ENCODE results near the gene PRKAB1. TPM values are rescaled to one million over a fixed set of nuclear protein-coding genes. Genes with fewer than 3 reads are reported as not detected.
"Not testable (repeated sequence)": the region's sequence is repeated elsewhere in the genome, so short reads cannot be mapped to it uniquely, and the experiment has no call there.

Gene PRKAB1
- total and polyA plus RNA-seq, 2 experiments from 2014 or later = 16.3 to 31.0 TPM

DNA sequence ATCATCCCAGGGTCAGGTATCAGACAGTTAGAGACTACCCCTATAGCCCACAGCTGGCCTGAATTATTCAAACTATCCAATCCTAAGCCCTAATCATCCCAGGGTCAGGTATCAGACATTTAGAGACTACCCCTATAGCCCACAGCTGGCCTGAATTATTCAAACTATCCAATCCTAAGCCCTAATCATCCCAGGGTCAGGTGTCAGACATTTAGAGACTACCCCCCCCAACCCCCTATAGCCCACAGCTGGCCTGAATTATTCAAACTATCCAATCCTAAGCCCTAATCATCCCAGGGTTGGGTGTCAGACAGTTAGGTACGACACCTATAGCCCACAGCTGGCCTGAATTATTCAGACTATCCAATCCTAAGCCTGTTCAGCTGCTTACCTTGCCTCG is 10.9 kb upstream of the PRKAB1 start:
- H3K27ac ChIP-seq (ENCODE audit: low read depth); DNase-seq (ENCODE audit: low spot score); H4K20me1 ChIP-seq (replicated peaks; ENCODE audit: insufficient read depth); H3F3A ChIP-seq (replicated peaks; ENCODE audit: low read depth); H3K27me3 Mint-ChIP-seq (ENCODE audit: insufficient read depth, low read depth, poor library complexity); H3K36me3 Mint-ChIP-seq (ENCODE audit: low read depth); H3K4me3 ChIP-seq; H3K4me1 ChIP-seq (ENCODE audit: insufficient read depth); H3K4me2 ChIP-seq; H3K27ac Mint-ChIP-seq; H3K9me2 ChIP-seq (ENCODE audit: insufficient read depth); ATAC-seq; H3K4me1 Mint-ChIP-seq; H3K79me2 ChIP-seq (replicated peaks; ENCODE audit: insufficient read depth); H3K36me3 ChIP-seq (ENCODE audit: insufficient read depth); H2AFZ ChIP-seq; H3K4me3 Mint-ChIP-seq; H3K27me3 ChIP-seq (ENCODE audit: insufficient read depth): not testable (repeated sequence)
- H3K9me3 Mint-ChIP-seq = peaks cover 29% of the 10 kb centered on the region

DNA sequence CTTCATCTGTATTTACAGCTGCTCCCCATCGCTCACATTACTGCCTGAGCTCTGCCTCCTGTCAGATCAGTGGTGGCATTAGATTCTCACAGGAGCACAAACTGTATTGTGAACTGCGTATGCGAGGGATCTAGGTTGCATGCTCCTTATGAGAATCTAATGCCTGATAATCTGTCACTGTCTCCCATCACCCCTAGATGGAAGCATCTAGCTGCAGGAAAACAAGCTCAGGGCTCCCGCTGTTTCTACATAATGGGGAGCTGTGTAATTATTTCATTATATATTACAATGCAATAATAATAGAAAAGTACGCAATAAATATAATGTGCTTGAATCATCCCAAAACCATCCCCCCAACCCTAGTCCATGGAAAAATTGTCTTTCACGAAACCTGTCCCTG is 9.8 kb upstream of the PRKAB1 start:
- H3K27me3 Mint-ChIP-seq (ENCODE audit: insufficient read depth, low read depth, poor library complexity); H3K4me3 ChIP-seq; H3K27ac ChIP-seq (ENCODE audit: low read depth); H3K27me3 ChIP-seq (ENCODE audit: insufficient read depth); H3K36me3 ChIP-seq (ENCODE audit: insufficient read depth); H3K27ac Mint-ChIP-seq; H3K9me2 ChIP-seq (ENCODE audit: insufficient read depth); H2AFZ ChIP-seq; H3K4me1 ChIP-seq (ENCODE audit: insufficient read depth); H3F3A ChIP-seq (replicated peaks; ENCODE audit: low read depth); H4K20me1 ChIP-seq (replicated peaks; ENCODE audit: insufficient read depth); DNase-seq (ENCODE audit: low spot score); H3K4me2 ChIP-seq; H3K36me3 Mint-ChIP-seq (ENCODE audit: low read depth); H3K4me3 Mint-ChIP-seq; ATAC-seq; H3K79me2 ChIP-seq (replicated peaks; ENCODE audit: insufficient read depth); H3K4me1 Mint-ChIP-seq: not testable (repeated sequence)
- peaks cover 18% of the 10 kb centered on the region for H3K9me3 Mint-ChIP-seq
- TF ChIP-seq, protein P1, sequence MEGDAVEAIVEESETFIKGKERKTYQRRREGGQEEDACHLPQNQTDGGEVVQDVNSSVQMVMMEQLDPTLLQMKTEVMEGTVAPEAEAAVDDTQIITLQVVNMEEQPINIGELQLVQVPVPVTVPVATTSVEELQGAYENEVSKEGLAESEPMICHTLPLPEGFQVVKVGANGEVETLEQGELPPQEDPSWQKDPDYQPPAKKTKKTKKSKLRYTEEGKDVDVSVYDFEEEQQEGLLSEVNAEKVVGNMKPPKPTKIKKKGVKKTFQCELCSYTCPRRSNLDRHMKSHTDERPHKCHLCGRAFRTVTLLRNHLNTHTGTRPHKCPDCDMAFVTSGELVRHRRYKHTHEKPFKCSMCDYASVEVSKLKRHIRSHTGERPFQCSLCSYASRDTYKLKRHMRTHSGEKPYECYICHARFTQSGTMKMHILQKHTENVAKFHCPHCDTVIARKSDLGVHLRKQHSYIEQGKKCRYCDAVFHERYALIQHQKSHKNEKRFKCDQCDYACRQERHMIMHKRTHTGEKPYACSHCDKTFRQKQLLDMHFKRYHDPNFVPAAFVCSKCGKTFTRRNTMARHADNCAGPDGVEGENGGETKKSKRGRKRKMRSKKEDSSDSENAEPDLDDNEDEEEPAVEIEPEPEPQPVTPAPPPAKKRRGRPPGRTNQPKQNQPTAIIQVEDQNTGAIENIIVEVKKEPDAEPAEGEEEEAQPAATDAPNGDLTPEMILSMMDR (conservative IDR thresholded peaks at IDR 0.05; ENCODE audit: low read depth in 2 of 2) = peak in 1 of 2 experiments; percentile 21; a peak in 2 of 4 replicates

DNA sequence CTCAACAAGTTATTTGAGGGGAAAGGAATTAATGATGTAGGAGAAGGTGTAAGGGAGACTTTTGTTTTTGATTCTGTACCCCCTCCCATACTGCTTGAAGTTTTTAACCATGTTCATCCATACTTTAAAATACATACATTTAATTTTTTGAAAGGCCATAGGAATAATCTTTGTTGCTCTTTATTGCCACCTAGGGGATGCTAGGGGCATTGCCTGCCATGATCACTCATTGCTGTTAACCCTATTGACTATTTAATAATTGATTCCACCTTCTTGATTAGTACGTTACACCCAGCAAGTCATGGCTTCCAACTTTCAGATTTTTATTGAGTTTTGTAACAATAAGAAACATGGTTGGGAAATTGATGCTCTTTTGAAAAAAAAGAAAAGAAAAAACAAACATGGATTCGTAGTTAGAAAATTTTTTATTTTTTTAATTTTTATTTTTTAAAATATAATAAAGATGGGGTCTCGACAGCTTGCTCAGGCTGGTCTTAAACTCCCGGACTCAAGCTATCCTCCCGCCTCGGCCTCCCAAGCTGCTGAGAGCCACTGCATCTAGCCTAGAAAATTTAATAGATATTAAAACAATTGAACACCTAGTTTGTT is 8.5 kb upstream of the PRKAB1 start:
- no peak overlapping the region for H3K4me3 ChIP-seq
- Mint-ChIP-seq H3K4me3 (no peak overlapping the region), H3K27ac (no peak overlapping the region), H3K27me3 (ENCODE audit: insufficient read depth, low read depth, poor library complexity) (no peaks in the 10 kb centered on the region), H3K4me1 (no peaks in the 10 kb centered on the region), H3K36me3 (ENCODE audit: low read depth) (no peaks in the 10 kb centered on the region), H3K9me3 (peaks cover 6% of the 10 kb centered on the region; the same call in 2 of the 3 replicates)
- ATAC-seq (no peak), DNase-seq (ENCODE audit: low spot score) (peak; percentile 47)
- no peaks in the 10 kb centered on the region for H3K36me3 ChIP-seq (ENCODE audit: insufficient read depth)
- no peaks in the 10 kb centered on the region for H3F3A ChIP-seq (replicated peaks; ENCODE audit: low read depth)
- no peak overlapping the region for H3K4me2 ChIP-seq
- no peak overlapping the region for H2AFZ ChIP-seq
- H3K27me3 ChIP-seq (ENCODE audit: insufficient read depth) = no peaks in the 10 kb centered on the region
- no peaks in the 10 kb centered on the region for H3K79me2 ChIP-seq (replicated peaks; ENCODE audit: insufficient read depth)
- H3K4me1 ChIP-seq (ENCODE audit: insufficient read depth) = no peaks in the 10 kb centered on the region
- no peaks in the 10 kb centered on the region for H4K20me1 ChIP-seq (replicated peaks; ENCODE audit: insufficient read depth)
- TF ChIP-seq, protein P2, sequence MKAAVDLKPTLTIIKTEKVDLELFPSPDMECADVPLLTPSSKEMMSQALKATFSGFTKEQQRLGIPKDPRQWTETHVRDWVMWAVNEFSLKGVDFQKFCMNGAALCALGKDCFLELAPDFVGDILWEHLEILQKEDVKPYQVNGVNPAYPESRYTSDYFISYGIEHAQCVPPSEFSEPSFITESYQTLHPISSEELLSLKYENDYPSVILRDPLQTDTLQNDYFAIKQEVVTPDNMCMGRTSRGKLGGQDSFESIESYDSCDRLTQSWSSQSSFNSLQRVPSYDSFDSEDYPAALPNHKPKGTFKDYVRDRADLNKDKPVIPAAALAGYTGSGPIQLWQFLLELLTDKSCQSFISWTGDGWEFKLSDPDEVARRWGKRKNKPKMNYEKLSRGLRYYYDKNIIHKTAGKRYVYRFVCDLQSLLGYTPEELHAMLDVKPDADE (IDR thresholded peaks at IDR 0.05) = no peak
- TF ChIP-seq, protein P1 (conservative IDR thresholded peaks at IDR 0.05; ENCODE audit: low read depth in 2 of 2) = peak; percentile 64 to 88
- H3K9me2 ChIP-seq (ENCODE audit: insufficient read depth) = no peaks in the 10 kb centered on the region
- no peak overlapping the region for H3K27ac ChIP-seq (ENCODE audit: low read depth)

All from GM23338 (cell line).